PC-3 (cell line): ENCODE data around the gene NDUFAF2. TPM values are rescaled to one million over a fixed set of nuclear protein-coding genes. Genes with fewer than 3 reads are reported as not detected.

Experiments
- ATAC-seq: fragments of 200-7000 bp; cut with Tn5 transposase; 2 replicates; pipeline ENCODE4 v1.9.1; 2020; ENCODE audit warnings: mild to moderate bottlenecking, moderate library complexity
- BruUV-seq: library from RNA; stranded (reverse); fragments of 400-500 nt; replicated peaks from 2 replicates; lab custom pipeline; 2021; lab: Mats Ljungman, UMichigan
- CTCF ChIA-PET: fragments of 300-600 bp; sonication (Branson Sonifier 250); formaldehyde crosslinking; loops from one replicate; lab custom pipeline; 2022; ENCODE audit warnings: antibody characterized with exemption; lab: Charles Lee
- POLR2A ChIA-PET: fragments of 300-600 bp; sonication (Branson Sonifier 250); formaldehyde crosslinking; loops from one replicate; lab custom pipeline; 2022; ENCODE audit warnings: antibody characterized with exemption; ENCODE audit not compliant: unreplicated experiment; lab: Charles Lee
- DNase-seq: peaks from one replicate; pipeline ENCODE4 v3.0.0-alpha.2; 2015
- H2AFZ ChIP-seq: fragments of 300-600 bp; sonication (generic); 2 replicates; pipeline ENCODE4 v1.6.0; 2016; ENCODE audit warnings: antibody characterized with exemption, low read length
- H3F3A ChIP-seq: fragments of 300-600 bp; sonication (generic); one replicate; pipeline ENCODE4 v1.6.0; 2017; ENCODE audit warnings: antibody characterized with exemption, low read length, control low read depth, mild to moderate bottlenecking; ENCODE audit not compliant: unreplicated experiment
- H3K27ac ChIP-seq: fragments of 300-600 bp; sonication (generic); 2 replicates; pipeline ENCODE4 v1.5.1; 2016; ENCODE audit warnings: mild to moderate bottlenecking, low read length
- H3K27me3 ChIP-seq: fragments of 300-600 bp; sonication (generic); 2 replicates; pipeline ENCODE4 v1.6.1; 2016; ENCODE audit warnings: low read length, mixed read lengths
- H3K36me3 ChIP-seq: fragments of 300-600 bp; sonication (generic); 2 replicates; pipeline ENCODE4 v1.6.1; 2016; ENCODE audit warnings: low read depth, mixed run types, low read length, mixed read lengths
- H3K4me1 ChIP-seq: fragments of 300-600 bp; sonication (generic); 2 replicates; pipeline ENCODE4 v1.5.1; 2016; ENCODE audit warnings: low read length; ENCODE audit not compliant: insufficient read depth
- H3K4me2 ChIP-seq: fragments of 300-600 bp; sonication (generic); 2 replicates; pipeline ENCODE4 v1.6.0; 2016; ENCODE audit warnings: low read length
- H3K4me3 ChIP-seq: fragments of 300-600 bp; sonication (generic); 2 replicates; pipeline ENCODE4 v1.5.1; 2016; ENCODE audit warnings: mild to moderate bottlenecking, low read length, mixed read lengths
- H3K79me2 ChIP-seq: fragments of 300-600 bp; sonication (generic); 2 replicates; pipeline ENCODE4 v1.6.1; 2017; ENCODE audit warnings: low read length, mixed read lengths
- H3K9ac ChIP-seq: fragments of 300-600 bp; sonication (generic); 2 replicates; pipeline ENCODE4 v1.6.0; 2016; ENCODE audit warnings: mild to moderate bottlenecking, low read length
- H3K9me2 ChIP-seq: fragments of 300-600 bp; sonication (generic); replicated peaks from 2 replicates; pipeline ENCODE4 v1.6.1; 2016; ENCODE audit warnings: mixed run types, low read length, mixed read lengths
- H3K9me3 ChIP-seq: fragments of 300-600 bp; sonication (generic); 2 replicates; pipeline ENCODE4 v1.6.1; 2016; ENCODE audit warnings: low read length, mixed read lengths
- H4K20me1 ChIP-seq: fragments of 300-600 bp; sonication (generic); 2 replicates; pipeline ENCODE4 v1.6.1; 2016; ENCODE audit warnings: low read length, mixed read lengths
- CTCF ChIP-seq: fragments of 300-600 bp; sonication (generic); conservative IDR thresholded peaks from 2 replicates; pipeline ENCODE4 v1.5.1; 2017; ENCODE audit warnings: antibody characterized with exemption, low read depth, mild to moderate bottlenecking, low read length
- EZH2 ChIP-seq: fragments of 300-600 bp; sonication (generic); IDR thresholded peaks from one replicate; pipeline ENCODE4 v1.6.1; 2017; ENCODE audit warnings: antibody characterized with exemption, mild to moderate bottlenecking, low read length; ENCODE audit not compliant: unreplicated experiment
- EZH2phosphoT487 ChIP-seq: fragments of 300-600 bp; sonication (generic); IDR thresholded peaks from 2 replicates; pipeline ENCODE4 v1.6.1; 2018; ENCODE audit warnings: mild to moderate bottlenecking, antibody characterized with exemption, low read length, borderline replicate concordance
- intact Hi-C: fragments of 100-400 bp; cut with micrococcal nuclease; formaldehyde crosslinking; loops from 2 replicates; pipeline ENCODE4 v1.9.0; 2023
- total RNA-seq: library from RNA; depleted of rRNA; stranded (reverse); fragments of >200 nt; gene quantifications from 2 replicates; pipeline ENCODE4 v1.2.3, GENCODE V29; 2014

The NDUFAF2 gene
- total RNA-seq, 1 experiment from 2014 or later: 41.9 TPM

- H3K4me1 ChIP-seq: peaks cover 5% of the 10 kb centered on the region; the same call in 1 of the 2 replicates
- CTCF ChIA-PET: no interaction called here
- intact Hi-C loops: loop anchor here (5.0 kb wide), 1 partner anchor 36 kb away; no protein-coding TSS in a partner anchor
- no peak overlapping the region for H3K4me2 ChIP-seq
- H3K79me2 ChIP-seq: no peaks in the 10 kb centered on the region
- no peak overlapping the region for H2AFZ ChIP-seq
- no peak for ATAC-seq
- no peak overlapping the region for H3K9ac ChIP-seq
- no peak overlapping the region for H3K27ac ChIP-seq
- POLR2A ChIA-PET: no interaction called here
- H3K9me3 ChIP-seq: no peaks in the 10 kb centered on the region
- H3K4me3 ChIP-seq: no peak overlapping the region
- DNase-seq: peak; percentile 13
- H3K36me3 ChIP-seq: no peaks in the 10 kb centered on the region
- no TSS peak for BruUV-seq
- no peaks in the 10 kb centered on the region for H4K20me1 ChIP-seq
- TF ChIP-seq EZH2phosphoT487 (no peak), CTCF (no peak), EZH2 (no peak)
- no peaks in the 10 kb centered on the region for H3K27me3 ChIP-seq
- no peaks in the 10 kb centered on the region for H3F3A ChIP-seq
- no peaks in the 10 kb centered on the region for H3K9me2 ChIP-seq
These were observed 178.1 kb downstream of the NDUFAF2 start for GRCh38 chr5:61123145-61123544.

- H3K4me3 ChIP-seq: no peak overlapping the region
- H3K9me2 ChIP-seq: no peaks in the 10 kb centered on the region
- H2AFZ ChIP-seq: no peak overlapping the region
- no peaks in the 10 kb centered on the region for H3K9me3 ChIP-seq
- no peak overlapping the region for H3K4me2 ChIP-seq
- BruUV-seq: no TSS peak
- no peak overlapping the region for H3K9ac ChIP-seq
- no peaks in the 10 kb centered on the region for H3K36me3 ChIP-seq
- H3K27ac ChIP-seq: no peak overlapping the region
- no peaks in the 10 kb centered on the region for H4K20me1 ChIP-seq
- no peaks in the 10 kb centered on the region for H3K79me2 ChIP-seq
- H3K4me1 ChIP-seq: no peaks in the 10 kb centered on the region
- POLR2A ChIA-PET: no interaction called here
- no peak for ATAC-seq
- no peaks in the 10 kb centered on the region for H3K27me3 ChIP-seq
- intact Hi-C loops: no loop called here
- DNase-seq: no peak
- TF ChIP-seq EZH2phosphoT487 (no peak), CTCF (no peak), EZH2 (no peak)
- no peaks in the 10 kb centered on the region for H3F3A ChIP-seq
- CTCF ChIA-PET: no interaction called here
These were observed 185.3 kb downstream of the NDUFAF2 start for GRCh38 chr5:61130289-61130688.

GRCh38 chr5:61132559-61132958, 187.6 kb downstream of the NDUFAF2 start:
- H3K36me3 ChIP-seq: no peaks in the 10 kb centered on the region
- no peak overlapping the region for H3K4me2 ChIP-seq
- H3K27ac ChIP-seq: no peak overlapping the region
- no peak overlapping the region for H3K4me3 ChIP-seq
- POLR2A ChIA-PET: no interaction called here
- H3K79me2 ChIP-seq: no peaks in the 10 kb centered on the region
- H3K27me3 ChIP-seq: no peaks in the 10 kb centered on the region
- no peaks in the 10 kb centered on the region for H3K9me2 ChIP-seq
- intact Hi-C loops: no loop called here
- H3F3A ChIP-seq: no peaks in the 10 kb centered on the region
- no peak overlapping the region for H2AFZ ChIP-seq
- no peak for DNase-seq
- no peak overlapping the region for H3K9ac ChIP-seq
- TF ChIP-seq CTCF (no peak), EZH2phosphoT487 (no peak), EZH2 (no peak)
- no peaks in the 10 kb centered on the region for H3K4me1 ChIP-seq
- H3K9me3 ChIP-seq: no peaks in the 10 kb centered on the region
- CTCF ChIA-PET: no interaction called here
- ATAC-seq: no peak
- H4K20me1 ChIP-seq: no peaks in the 10 kb centered on the region
- BruUV-seq: no TSS peak
